Muscle layer of duodenum (tissue), 2 donors: Measurements from ENCODE around the gene OR13J1.

ENCODE experiments used
- H3K27ac ChIP-seq: one replicate; pipeline ENCODE4 v1.7.0; 2013; ENCODE audit warnings: mild to moderate bottlenecking, low read length
- H3K27me3 ChIP-seq: one replicate; pipeline ENCODE4 v1.7.0; 2013; ENCODE audit warnings: low read depth, mild to moderate bottlenecking, control low read depth, low read length
- H3K36me3 ChIP-seq, 2 donors: one replicate each; pipeline ENCODE4 v1.7.0; 2013; ENCODE audit warnings: low read length in 2 of 2, control low read depth in 1 of 2, mild to moderate bottlenecking in 1 of 2; ENCODE audit not compliant: insufficient read depth in 2 of 2, control insufficient read depth in 1 of 2
- H3K4me1 ChIP-seq, 2 donors: one replicate each; pipeline ENCODE4 v1.7.0; 2013; ENCODE audit warnings: low read length in 2 of 2, mild to moderate bottlenecking in 2 of 2, control low read depth in 1 of 2, moderate library complexity in 1 of 2; ENCODE audit not compliant: insufficient read depth in 2 of 2, control insufficient read depth in 1 of 2
- H3K4me3 ChIP-seq, 2 donors: one replicate each; pipeline ENCODE4 v1.7.0; 2013; ENCODE audit warnings: low read length in 2 of 2, low read depth in 1 of 2, mild to moderate bottlenecking in 1 of 2
- H3K9me3 ChIP-seq, 2 donors: one replicate each; pipeline ENCODE4 v1.7.0; 2013; ENCODE audit warnings: low read length in 2 of 2, control low read depth in 1 of 2, mild to moderate bottlenecking in 1 of 2; ENCODE audit not compliant: control insufficient read depth in 1 of 2
- donor health status: healthy.

Gene OR13J1

DNA sequence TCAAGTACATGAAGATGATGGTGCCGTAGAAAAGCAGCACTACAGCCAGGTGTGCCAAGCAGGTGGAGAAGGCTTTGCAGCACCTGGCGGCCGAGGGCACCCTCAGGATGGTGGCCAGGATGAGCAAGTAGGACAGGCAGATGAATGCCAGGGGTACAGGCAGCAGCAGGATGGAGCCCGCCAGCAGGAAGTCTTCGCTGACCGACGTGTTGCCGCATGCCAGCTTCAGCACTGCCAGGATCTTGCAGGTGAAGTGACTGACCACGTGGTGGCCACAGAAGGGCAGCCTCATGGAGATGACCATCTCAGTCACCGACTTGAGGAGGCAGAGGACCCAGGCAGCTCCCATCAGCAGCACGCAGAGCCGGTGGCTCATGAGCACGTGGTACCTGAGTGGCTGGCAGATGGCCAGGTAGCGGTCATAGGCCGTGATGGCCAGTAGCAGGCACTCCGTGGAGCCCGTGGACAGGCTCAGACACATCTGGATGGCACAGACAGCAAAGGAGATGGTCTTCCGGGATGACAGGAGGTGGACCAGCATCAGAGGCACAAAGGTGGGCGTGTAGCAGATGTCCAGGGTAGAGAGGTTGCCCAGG lies 482 bp downstream of the OR13J1 start:
- Histone ChIP-seq H3K9me3 (no peaks in the 10 kb centered on the region), H3K27ac (no peak overlapping the region), H3K36me3 (no peaks in the 10 kb centered on the region), H3K4me1 (no peaks in the 10 kb centered on the region), H3K27me3 (no peaks in the 10 kb centered on the region), H3K4me3 (no peak overlapping the region)

DNA sequence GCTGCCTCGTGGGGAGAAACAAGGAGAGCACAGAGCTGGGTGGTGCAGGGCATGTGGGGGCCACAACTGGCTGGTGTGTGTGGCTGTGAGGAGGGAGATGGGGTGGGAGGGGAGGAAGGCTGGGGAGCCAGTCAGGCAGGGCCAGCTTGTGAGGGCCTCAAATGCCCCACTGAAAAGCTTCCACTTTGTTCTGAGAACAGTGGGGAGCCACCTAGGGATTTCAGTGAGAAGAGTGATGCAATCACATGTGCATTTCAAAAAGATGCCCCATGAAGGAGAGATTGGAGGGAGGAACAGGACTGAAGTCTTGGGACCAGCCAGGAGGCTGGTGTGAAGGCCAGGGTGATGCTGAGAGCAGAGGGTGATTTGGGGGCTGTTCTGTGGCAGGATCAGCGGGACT lies 1.3 kb downstream of the OR13J1 start:
- no peaks in the 10 kb centered on the region for H3K36me3 ChIP-seq
- no peak overlapping the region for H3K4me3 ChIP-seq
- H3K9me3 ChIP-seq = no peaks in the 10 kb centered on the region
- H3K4me1 ChIP-seq = no peaks in the 10 kb centered on the region
- H3K27ac ChIP-seq = no peak overlapping the region
- no peaks in the 10 kb centered on the region for H3K27me3 ChIP-seq

GRCh38 chr9:35867538-35867937 lies 2.7 kb downstream of the OR13J1 start:
- H3K27ac ChIP-seq = no peak overlapping the region
- H3K36me3 ChIP-seq = no peaks in the 10 kb centered on the region
- H3K4me1 ChIP-seq = no peaks in the 10 kb centered on the region

GRCh38 chr9:35864695-35865255 lies 5.4 kb downstream of the OR13J1 start:
- no peak overlapping the region for H3K4me3 ChIP-seq
- no peaks in the 10 kb centered on the region for H3K4me1 ChIP-seq
- no peak overlapping the region for H3K27ac ChIP-seq
- H3K27me3 ChIP-seq = no peaks in the 10 kb centered on the region
- no peaks in the 10 kb centered on the region for H3K9me3 ChIP-seq
- no peaks in the 10 kb centered on the region for H3K36me3 ChIP-seq

More at GRCh38 chr9:35867538-35867937, 2.7 kb downstream of the OR13J1 start:
- Histone ChIP-seq H3K27me3 (no peaks in the 10 kb centered on the region), H3K9me3 (no peaks in the 10 kb centered on the region), H3K4me3 (no peak overlapping the region)

DNA sequence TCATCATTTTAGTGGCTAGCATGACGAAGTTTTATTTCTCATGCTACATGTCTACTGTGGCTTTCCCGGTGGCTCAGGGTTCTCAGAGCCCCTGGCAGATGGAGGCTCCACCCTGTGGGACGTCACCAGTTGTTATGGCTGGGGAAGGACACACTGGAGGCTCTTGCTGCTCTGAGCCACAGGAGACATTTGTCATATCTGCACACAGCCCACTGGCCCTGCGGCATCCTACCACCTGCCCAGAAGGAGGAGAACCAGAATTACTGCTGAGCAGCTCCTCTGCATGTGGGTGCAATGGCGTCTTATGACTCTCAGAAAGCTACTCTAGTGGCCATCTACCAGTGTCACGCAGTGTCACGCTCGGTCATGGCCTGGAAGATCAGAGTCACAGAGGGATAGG lies 6.6 kb downstream of the OR13J1 start:
- H3K4me3 ChIP-seq = no peak overlapping the region
- no peaks in the 10 kb centered on the region for H3K36me3 ChIP-seq
- H3K4me1 ChIP-seq = no peaks in the 10 kb centered on the region
- H3K27me3 ChIP-seq = no peaks in the 10 kb centered on the region
- no peaks in the 10 kb centered on the region for H3K9me3 ChIP-seq
- no peak overlapping the region for H3K27ac ChIP-seq

GRCh38 chr9:35862328-35862727 lies 7.9 kb downstream of the OR13J1 start:
- no peak overlapping the region for H3K4me3 ChIP-seq
- no peaks in the 10 kb centered on the region for H3K4me1 ChIP-seq
- no peaks in the 10 kb centered on the region for H3K36me3 ChIP-seq
- no peaks in the 10 kb centered on the region for H3K27me3 ChIP-seq
- H3K9me3 ChIP-seq = no peaks in the 10 kb centered on the region
- no peak overlapping the region for H3K27ac ChIP-seq

DNA sequence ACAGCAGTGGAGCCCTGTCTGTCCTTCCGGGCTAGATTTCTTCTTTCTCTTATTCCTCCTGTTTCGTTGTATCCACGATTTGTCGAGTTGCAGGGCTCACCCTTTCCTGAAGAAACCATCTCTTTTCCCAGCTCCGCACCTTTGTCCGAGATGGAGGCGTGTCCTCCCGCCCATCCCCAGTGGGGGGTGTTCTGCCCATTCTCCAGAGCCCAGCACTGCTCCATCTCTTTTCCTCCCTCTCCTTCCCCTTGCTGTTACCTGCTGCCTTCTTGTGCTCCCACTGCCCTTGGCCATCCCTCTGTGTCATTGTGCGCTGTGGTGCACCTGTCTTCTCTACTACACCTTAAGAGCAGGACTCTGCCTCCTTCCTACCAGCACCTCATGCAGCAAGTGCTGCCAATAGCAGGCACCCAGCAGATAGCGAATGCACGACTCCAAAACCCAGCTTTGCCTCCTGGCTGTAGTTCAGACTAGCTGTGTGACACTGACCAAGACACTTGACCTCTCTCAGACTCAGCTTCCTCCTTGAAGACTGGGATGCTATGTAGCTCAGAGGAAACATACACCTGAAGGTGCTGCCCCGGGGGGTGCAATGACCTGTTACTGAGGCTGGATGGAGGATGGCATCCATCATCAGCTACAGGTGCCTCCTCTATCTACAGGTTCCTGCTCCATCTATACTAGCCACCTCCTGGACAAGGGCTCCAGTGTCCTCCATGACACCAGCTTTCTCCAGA lies 8.9 kb downstream of the OR13J1 start:
- Histone ChIP-seq H3K4me3 (no peak overlapping the region), H3K36me3 (no peaks in the 10 kb centered on the region), H3K4me1 (no peaks in the 10 kb centered on the region), H3K27me3 (no peaks in the 10 kb centered on the region), H3K9me3 (no peaks in the 10 kb centered on the region), H3K27ac (no peak overlapping the region)

DNA sequence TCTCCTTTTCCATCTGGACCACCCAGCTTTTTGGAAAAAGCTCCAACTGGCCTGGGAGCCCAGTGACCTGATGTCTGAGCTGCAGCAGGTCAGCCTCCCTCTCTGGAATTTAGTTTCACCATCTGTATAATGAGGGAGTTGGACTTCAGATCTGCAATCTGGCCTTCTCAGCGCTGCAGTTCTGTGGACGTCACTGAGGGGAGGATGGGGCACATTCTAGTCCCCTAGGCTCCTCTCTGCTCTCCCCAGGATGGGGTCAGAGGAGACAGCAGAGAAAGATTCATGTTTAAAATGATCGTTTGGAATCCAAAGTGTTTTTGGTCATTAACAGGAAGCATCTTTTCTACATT lies 10.2 kb downstream of the OR13J1 start:
- Histone ChIP-seq H3K27me3 (no peaks in the 10 kb centered on the region), H3K4me3 (no peak overlapping the region), H3K4me1 (no peaks in the 10 kb centered on the region), H3K27ac (no peak overlapping the region), H3K9me3 (no peaks in the 10 kb centered on the region), H3K36me3 (no peaks in the 10 kb centered on the region)

GRCh38 chr9:35859310-35859989 lies 10.8 kb downstream of the OR13J1 start:
- H3K27ac ChIP-seq = no peak overlapping the region
- H3K4me1 ChIP-seq = no peaks in the 10 kb centered on the region
- H3K27me3 ChIP-seq = no peaks in the 10 kb centered on the region
- H3K9me3 ChIP-seq = no peaks in the 10 kb centered on the region
- no peaks in the 10 kb centered on the region for H3K36me3 ChIP-seq
- H3K4me3 ChIP-seq = no peak overlapping the region

DNA sequence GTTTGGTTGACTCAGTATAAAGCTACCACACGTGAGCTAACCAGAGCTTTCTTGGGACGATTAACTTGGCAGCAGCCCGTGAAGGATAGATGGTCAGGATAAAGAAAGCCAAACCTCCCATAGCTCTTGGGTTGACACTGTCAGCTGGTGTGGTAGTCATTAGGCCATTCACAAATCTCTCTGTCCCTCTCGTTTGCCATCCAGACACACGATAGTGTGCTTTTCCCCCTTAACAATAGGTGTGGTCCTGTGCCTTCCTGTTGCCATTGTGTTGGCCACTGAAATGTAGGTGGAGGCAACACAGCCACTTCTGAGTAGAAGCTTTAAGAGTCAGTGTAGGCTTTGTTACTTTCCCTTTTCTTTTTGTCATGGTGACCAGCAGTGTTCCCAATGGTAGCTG lies 11.7 kb downstream of the OR13J1 start:
- peaks cover 0 to 6% of the 10 kb centered on the region in 2 donors for H3K36me3 ChIP-seq
- H3K4me3 ChIP-seq = no peak overlapping the region
- H3K27me3 ChIP-seq = no peaks in the 10 kb centered on the region
- no peaks in the 10 kb centered on the region for H3K4me1 ChIP-seq
- no peak overlapping the region for H3K27ac ChIP-seq
- no peaks in the 10 kb centered on the region for H3K9me3 ChIP-seq

DNA sequence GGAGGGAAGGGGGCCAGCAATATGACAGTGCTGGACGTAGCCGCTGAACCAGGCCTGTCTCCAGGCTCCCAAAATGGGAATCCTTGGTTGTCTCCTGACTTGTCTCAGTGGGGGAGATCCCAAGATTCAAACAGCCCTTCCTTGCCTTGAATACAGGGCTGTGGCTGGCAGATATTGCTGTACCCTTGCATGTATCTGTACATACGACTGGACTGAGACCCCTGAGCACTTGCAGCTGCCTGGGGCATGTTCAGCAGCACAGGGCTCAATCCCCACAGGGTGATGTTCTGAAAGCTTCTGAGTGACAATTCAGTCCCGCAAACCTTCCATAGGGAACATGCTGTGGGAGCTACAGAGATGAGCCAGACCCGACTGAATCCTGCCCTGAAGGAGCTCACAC lies 13.3 kb downstream of the OR13J1 start:
- Histone ChIP-seq H3K36me3 (peaks cover 0 to 13% of the 10 kb centered on the region in 2 donors), H3K4me3 (no peak overlapping the region), H3K27ac (no peak overlapping the region), H3K4me1 (no peaks in the 10 kb centered on the region), H3K9me3 (no peaks in the 10 kb centered on the region), H3K27me3 (no peaks in the 10 kb centered on the region)
